ENCODE data around the gene SPATA2L.

DNA sequence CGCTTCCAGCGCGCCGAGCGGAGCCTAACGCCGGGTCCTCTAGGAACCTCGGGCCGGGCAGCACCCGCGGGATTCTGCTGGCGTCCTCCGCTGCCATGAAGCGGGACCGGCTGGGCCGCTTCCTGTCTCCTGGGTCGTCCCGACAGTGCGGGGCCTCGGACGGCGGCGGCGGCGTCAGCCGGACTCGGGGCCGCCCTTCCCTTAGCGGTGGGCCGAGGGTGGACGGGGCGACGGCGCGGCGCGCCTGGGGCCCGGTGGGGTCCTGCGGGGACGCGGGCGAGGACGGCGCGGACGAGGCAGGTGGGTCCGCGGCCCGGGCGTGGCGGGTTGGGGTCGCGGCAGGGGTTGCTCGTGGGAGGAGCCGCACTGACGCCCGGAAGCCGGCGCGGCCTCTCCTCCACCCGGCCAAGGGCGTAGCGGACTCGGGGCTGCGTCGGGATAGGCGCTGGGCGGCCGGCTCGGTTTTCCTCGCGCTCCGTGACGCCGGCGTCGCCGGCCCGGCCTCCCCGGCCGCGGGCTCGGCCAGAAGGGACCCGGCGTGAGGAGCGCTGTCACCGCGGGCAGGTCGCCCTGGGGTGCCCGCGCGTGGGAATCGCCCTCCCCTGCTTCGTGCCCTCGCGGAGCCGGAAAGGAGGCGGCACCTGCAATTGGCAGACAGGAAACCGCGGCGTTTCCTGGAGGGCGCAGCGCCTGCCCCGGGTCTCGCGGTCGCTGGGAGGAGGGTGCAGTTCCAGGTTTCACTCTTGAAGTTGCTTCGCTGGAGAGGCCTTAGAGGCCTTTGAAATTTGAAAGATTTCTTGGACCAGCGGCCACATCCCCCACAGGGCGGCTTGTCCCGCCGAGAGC, 20.3 kb upstream of the SPATA2L start:
- TF ChIP-seq, protein P1, sequence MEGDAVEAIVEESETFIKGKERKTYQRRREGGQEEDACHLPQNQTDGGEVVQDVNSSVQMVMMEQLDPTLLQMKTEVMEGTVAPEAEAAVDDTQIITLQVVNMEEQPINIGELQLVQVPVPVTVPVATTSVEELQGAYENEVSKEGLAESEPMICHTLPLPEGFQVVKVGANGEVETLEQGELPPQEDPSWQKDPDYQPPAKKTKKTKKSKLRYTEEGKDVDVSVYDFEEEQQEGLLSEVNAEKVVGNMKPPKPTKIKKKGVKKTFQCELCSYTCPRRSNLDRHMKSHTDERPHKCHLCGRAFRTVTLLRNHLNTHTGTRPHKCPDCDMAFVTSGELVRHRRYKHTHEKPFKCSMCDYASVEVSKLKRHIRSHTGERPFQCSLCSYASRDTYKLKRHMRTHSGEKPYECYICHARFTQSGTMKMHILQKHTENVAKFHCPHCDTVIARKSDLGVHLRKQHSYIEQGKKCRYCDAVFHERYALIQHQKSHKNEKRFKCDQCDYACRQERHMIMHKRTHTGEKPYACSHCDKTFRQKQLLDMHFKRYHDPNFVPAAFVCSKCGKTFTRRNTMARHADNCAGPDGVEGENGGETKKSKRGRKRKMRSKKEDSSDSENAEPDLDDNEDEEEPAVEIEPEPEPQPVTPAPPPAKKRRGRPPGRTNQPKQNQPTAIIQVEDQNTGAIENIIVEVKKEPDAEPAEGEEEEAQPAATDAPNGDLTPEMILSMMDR (CRISPR knock-in tag; IDR thresholded peaks at IDR 0.05), result no peak
- no peak for TF ChIP-seq CAMTA2 (CRISPR knock-in tag; IDR thresholded peaks at IDR 0.05; ENCODE audit: borderline replicate concordance)
- TF ChIP-seq KDM1A (CRISPR knock-in tag; IDR thresholded peaks at IDR 0.05), result no peak
